Panc1 (cell line): ENCODE results near the gene ERP29. TPM values are rescaled to one million over a fixed set of nuclear protein-coding genes. Genes with fewer than 3 reads are reported as not detected.

Experiments used
- ATAC-seq: fragments of 200-7000 bp; cut with Tn5 transposase; 2 replicates; pipeline ENCODE4 v1.9.1; 2020; ENCODE audit warnings: mild to moderate bottlenecking, moderate library complexity
- BruUV-seq: library from RNA; stranded (reverse); fragments of 400-500 nt; replicated peaks from 2 replicates; lab custom pipeline; 2021; lab: Mats Ljungman, UMichigan
- CTCF ChIA-PET: fragments of 300-600 bp; sonication (Branson Sonifier 250); formaldehyde crosslinking; loops from one replicate; lab custom pipeline; 2022; ENCODE audit warnings: antibody characterized with exemption; lab: Charles Lee
- POLR2A ChIA-PET: fragments of 300-600 bp; sonication (Branson Sonifier 250); formaldehyde crosslinking; loops from one replicate; lab custom pipeline; 2022; ENCODE audit warnings: antibody characterized with exemption; lab: Charles Lee
- DNase-seq: peaks from one replicate; pipeline ENCODE4 v3.0.0-alpha.2; 2010; ENCODE audit warnings: low read depth, low spot score
- H3K27ac ChIP-seq: 2 replicates; pipeline ENCODE4 v1.5.1; 2011; ENCODE audit warnings: mild to moderate bottlenecking, low read length, inconsistent platforms
- H3K27me3 ChIP-seq: fragments of 200-500 bp; sonication (Bioruptor generic); 2 replicates; pipeline ENCODE4 v1.6.0; 2014; ENCODE audit warnings: low read length, inconsistent platforms; ENCODE audit not compliant: control insufficient read depth, insufficient read depth
- H3K36me3 ChIP-seq: fragments of 200-500 bp; sonication (Bioruptor generic); 2 replicates; pipeline ENCODE4 v1.5.1; 2014; ENCODE audit warnings: inconsistent platforms, mild to moderate bottlenecking, low read length, moderate library complexity; ENCODE audit not compliant: control insufficient read depth, insufficient read depth
- H3K4me1 ChIP-seq: 2 replicates; pipeline ENCODE4 v1.5.1; 2011; ENCODE audit warnings: inconsistent platforms, mild to moderate bottlenecking, low read length, moderate library complexity; ENCODE audit not compliant: control insufficient read depth, insufficient read depth
- H3K4me3 ChIP-seq, 2 experiments: 2 replicates each; pipeline ENCODE4 v1.5.1; 2011 to 2012; ENCODE audit warnings: low read depth in 2 of 2, low read length in 2 of 2, mild to moderate bottlenecking in 2 of 2, inconsistent platforms in 1 of 2, moderate library complexity in 1 of 2
- H3K9me3 ChIP-seq: fragments of 200-500 bp; sonication (Bioruptor generic); 2 replicates; pipeline ENCODE4 v1.5.1; 2014; ENCODE audit warnings: low read depth, mild to moderate bottlenecking, inconsistent platforms, low read length, moderate library complexity; ENCODE audit not compliant: control insufficient read depth, insufficient read depth
- CTCF ChIP-seq: fragments of 450-650 bp; IDR thresholded peaks from 2 replicates; pipeline ENCODE4 v1.5.1; 2017; ENCODE audit warnings: mild to moderate bottlenecking
- POLR2AphosphoS5 ChIP-seq: IDR thresholded peaks from 2 replicates; pipeline ENCODE4 v1.6.1; 2012; ENCODE audit warnings: mild to moderate bottlenecking, low read depth, low read length, moderate library complexity
- REST ChIP-seq, 2 experiments: IDR thresholded peaks; 2 replicates each; pipeline ENCODE4 v1.6.1; 2011 to 2012; ENCODE audit warnings: low read depth in 2 of 2, control low read depth in 1 of 2, low read length in 1 of 2, mild to moderate bottlenecking in 1 of 2, moderate library complexity in 1 of 2; ENCODE audit not compliant: insufficient read depth in 1 of 2
- SIN3A ChIP-seq: IDR thresholded peaks from 2 replicates; pipeline ENCODE4 v1.6.1; 2012; ENCODE audit warnings: low read depth, mild to moderate bottlenecking, low read length, moderate library complexity, borderline replicate concordance; ENCODE audit not compliant: insufficient read depth
- TCF7L2 ChIP-seq: IDR thresholded peaks from 2 replicates; pipeline ENCODE4 v1.6.1; 2011; ENCODE audit warnings: mild to moderate bottlenecking, low read depth, low read length, inconsistent platforms
- in situ Hi-C: cut with HindIII; loops from 2 replicates; pipeline ENCODE4 v1.10.0; 2016; ENCODE audit warnings: low sequenced_read_pairs, low pct_unique_long_range_greater_than_20kb
- intact Hi-C: fragments of 100-400 bp; cut with micrococcal nuclease; formaldehyde crosslinking; loops from one replicate; pipeline ENCODE4 v1.10.0; 2022; ENCODE audit not compliant: unreplicated experiment
- total RNA-seq: library from RNA; stranded (reverse); gene quantifications from one replicate; pipeline ENCODE4 v1.2.1, GENCODE V29; 2021; ENCODE audit not compliant: unreplicated experiment

ERP29 gene
- total RNA-seq, 1 experiment from 2014 or later = 69.7 TPM

GRCh38 chr12:112004041-112004440 is 9.2 kb upstream of the ERP29 start:
- in situ Hi-C loops = no loop called here
- POLR2A ChIA-PET = no interaction called here
- intact Hi-C loops = no loop called here

GRCh38 chr12:112005419-112006395 is 7.5 kb upstream of the ERP29 start:
- POLR2A ChIA-PET = interaction anchor here (0.6 kb wide), 1 partner anchor 15 kb away, joined by 8 read pairs; no protein-coding TSS in a partner anchor

More at GRCh38 chr12:112004041-112004440, 9.2 kb upstream of the ERP29 start:
- DNase-seq = no peak
- H3K4me1 ChIP-seq = no peaks in the 10 kb centered on the region
- TF ChIP-seq REST (IDR thresholded peaks at IDR 0.05; ENCODE audit: insufficient read depth in 1 of 2, low read depth in 2 of 2, low read length in 1 of 2) (no peak), SIN3A (no peak), POLR2AphosphoS5 (no peak)
- BruUV-seq = no TSS peak
- CTCF ChIA-PET = no interaction called here
- H3K27ac ChIP-seq = no peak overlapping the region
- H3K36me3 ChIP-seq = no peaks in the 10 kb centered on the region
- H3K9me3 ChIP-seq = no peaks in the 10 kb centered on the region
- H3K4me3 ChIP-seq = no peak overlapping the region
- no peaks in the 10 kb centered on the region for H3K27me3 ChIP-seq
- ATAC-seq = no peak

More at GRCh38 chr12:112005419-112006395, 7.5 kb upstream of the ERP29 start:
- Histone ChIP-seq H3K27me3 (no peaks in the 10 kb centered on the region), H3K4me3 (no peak overlapping the region), H3K4me1 (no peaks in the 10 kb centered on the region), H3K36me3 (no peaks in the 10 kb centered on the region), H3K27ac (0 out of 2 replicates have a peak overlapping the region, but pooled peaks have one; percentile 27), H3K9me3 (no peaks in the 10 kb centered on the region)
- intact Hi-C loops = no loop called here
- in situ Hi-C loops = no loop called here
- CTCF ChIA-PET = no interaction called here
- DNase-seq (no peak), ATAC-seq (peak; percentile 71; the same call in 1 of the 2 replicates)
- no TSS peak for BruUV-seq
- TF ChIP-seq POLR2AphosphoS5 (no peak), REST (IDR thresholded peaks at IDR 0.05; ENCODE audit: insufficient read depth in 1 of 2, low read depth in 2 of 2, low read length in 1 of 2) (no peak), CTCF (no peak), SIN3A (no peak), TCF7L2 (no peak)
